Hepatocyte (in vitro differentiated cells): ENCODE results near the gene MYRIP. TPM values are rescaled to one million over a fixed set of nuclear protein-coding genes. Genes with fewer than 3 reads are reported as not detected.

Source experiments
- DNase-seq: peaks from one replicate; pipeline ENCODE4 v3.0.0-alpha.2; 2016; ENCODE audit warnings: low spot score
- H2AFZ ChIP-seq: fragments of 200-600 bp; sonication (generic); 2 replicates; pipeline ENCODE4 v1.6.0; 2016; ENCODE audit warnings: antibody characterized with exemption, mild to moderate bottlenecking
- H3K27ac ChIP-seq: fragments of 200-600 bp; sonication (generic); 2 replicates; pipeline ENCODE4 v1.5.1; 2016; ENCODE audit warnings: mild to moderate bottlenecking
- H3K27me3 ChIP-seq: fragments of 200-600 bp; sonication (generic); 2 replicates; pipeline ENCODE4 v1.6.1; 2016
- H3K36me3 ChIP-seq: fragments of 200-600 bp; sonication (generic); replicated peaks from 2 replicates; pipeline ENCODE4 v1.5.1; 2016; ENCODE audit warnings: low read depth; ENCODE audit not compliant: insufficient read depth
- H3K4me1 ChIP-seq: fragments of 200-600 bp; sonication (generic); 2 replicates; pipeline ENCODE4 v1.5.1; 2016; ENCODE audit warnings: mild to moderate bottlenecking, moderate library complexity; ENCODE audit not compliant: insufficient read depth
- H3K4me2 ChIP-seq: fragments of 200-600 bp; sonication (generic); 2 replicates; pipeline ENCODE4 v1.6.0; 2016
- H3K4me3 ChIP-seq: fragments of 200-600 bp; sonication (generic); 2 replicates; pipeline ENCODE4 v1.5.1; 2016; ENCODE audit warnings: mild to moderate bottlenecking
- H3K79me2 ChIP-seq: fragments of 200-600 bp; sonication (generic); 2 replicates; pipeline ENCODE4 v1.6.0; 2017; ENCODE audit warnings: mild to moderate bottlenecking
- H3K9me2 ChIP-seq: fragments of 200-600 bp; sonication (generic); replicated peaks from 2 replicates; pipeline ENCODE4 v1.6.0; 2017; ENCODE audit warnings: mild to moderate bottlenecking; ENCODE audit not compliant: insufficient read depth
- H3K9me3 ChIP-seq: fragments of 200-600 bp; sonication (generic); 2 replicates; pipeline ENCODE4 v1.5.1; 2016; ENCODE audit warnings: low read depth, mild to moderate bottlenecking
- H4K20me1 ChIP-seq: fragments of 200-600 bp; sonication (generic); 2 replicates; pipeline ENCODE4 v1.6.0; 2016; ENCODE audit warnings: mild to moderate bottlenecking; ENCODE audit not compliant: insufficient read depth, poor library complexity, severe bottlenecking
- EZH2 ChIP-seq: fragments of 200-600 bp; sonication (generic); IDR thresholded peaks from 2 replicates; pipeline ENCODE4 v1.6.1; 2016; ENCODE audit warnings: antibody characterized with exemption, mild to moderate bottlenecking, borderline replicate concordance
- EZH2phosphoT487 ChIP-seq: fragments of 200-600 bp; sonication (generic); IDR thresholded peaks from one replicate; pipeline ENCODE4 v1.6.1; 2018; ENCODE audit warnings: antibody characterized with exemption, mild to moderate bottlenecking, low read depth, moderate library complexity; ENCODE audit not compliant: unreplicated experiment, severe bottlenecking
- WGBS: methylation state at CpG from one replicate; pipeline ENCODE4 v1.1.6; 2016; ENCODE audit warnings: low lambda C conversion rate; ENCODE audit errors: missing lambda C conversion rate; 5-methylcytosine and 5-hydroxymethylcytosine counted together
- polyA plus RNA-seq: library from polyadenylated mRNA; unstranded; fragments of >200 nt; fragmentation: Nextera tagmentation; extraction: Ambion mirVana; gene quantifications from 2 replicates; pipeline ENCODE4 v1.2.1, GENCODE V29; 2016
- total RNA-seq: library from RNA; depleted of rRNA; stranded (reverse); fragments of >200 nt; gene quantifications from 2 replicates; pipeline ENCODE4 v1.2.3, GENCODE V29; 2014
- TF ChIP-seq, protein P1 (sequence below): fragments of 200-600 bp; sonication (generic); IDR thresholded peaks from 2 replicates; pipeline ENCODE4 v1.5.1; 2016; ENCODE audit warnings: antibody characterized with exemption, mild to moderate bottlenecking; ENCODE audit not compliant: poor library complexity

MYRIP gene
- total and polyA plus RNA-seq, 2 experiments from 2014 or later = 0.57 TPM; not detected in 1

DNA sequence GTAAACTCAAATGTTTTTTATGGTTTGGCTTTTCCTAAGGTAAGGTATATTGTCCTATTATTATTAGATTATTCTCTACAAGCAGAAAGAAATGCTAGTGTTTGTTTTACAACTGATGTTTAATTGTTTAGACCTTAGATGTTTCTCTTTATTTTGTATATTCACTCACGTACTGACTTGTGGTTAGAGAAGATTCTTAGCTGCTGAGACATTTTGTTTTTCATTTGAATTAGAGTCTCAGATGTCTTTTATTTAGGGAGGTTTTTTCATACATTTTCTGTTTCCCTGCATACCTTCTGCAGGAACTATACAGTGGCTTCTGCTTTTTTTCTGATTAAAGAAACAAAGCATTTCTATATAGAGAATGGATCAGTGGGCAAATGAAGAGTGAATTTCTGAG is 110.9 kb downstream of the MYRIP start:
- DNase-seq = no peak
- no peak overlapping the region for H3K4me3 ChIP-seq
- H3K4me1 ChIP-seq = peaks cover 4% of the 10 kb centered on the region
- no peaks in the 10 kb centered on the region for H4K20me1 ChIP-seq
- WGBS = 62% methylated on average over 1 of the region's 1 CpG
- no peaks in the 10 kb centered on the region for H3K9me3 ChIP-seq
- H3K36me3 ChIP-seq = no peaks in the 10 kb centered on the region
- no peaks in the 10 kb centered on the region for H3K79me2 ChIP-seq
- no peak overlapping the region for H2AFZ ChIP-seq
- no peak overlapping the region for H3K4me2 ChIP-seq
- H3K9me2 ChIP-seq = no peaks in the 10 kb centered on the region
- H3K27ac ChIP-seq = no peak overlapping the region
- H3K27me3 ChIP-seq = no peaks in the 10 kb centered on the region
- TF ChIP-seq EZH2phosphoT487 = no peak
- no peak for TF ChIP-seq EZH2
- TF ChIP-seq, protein P1, sequence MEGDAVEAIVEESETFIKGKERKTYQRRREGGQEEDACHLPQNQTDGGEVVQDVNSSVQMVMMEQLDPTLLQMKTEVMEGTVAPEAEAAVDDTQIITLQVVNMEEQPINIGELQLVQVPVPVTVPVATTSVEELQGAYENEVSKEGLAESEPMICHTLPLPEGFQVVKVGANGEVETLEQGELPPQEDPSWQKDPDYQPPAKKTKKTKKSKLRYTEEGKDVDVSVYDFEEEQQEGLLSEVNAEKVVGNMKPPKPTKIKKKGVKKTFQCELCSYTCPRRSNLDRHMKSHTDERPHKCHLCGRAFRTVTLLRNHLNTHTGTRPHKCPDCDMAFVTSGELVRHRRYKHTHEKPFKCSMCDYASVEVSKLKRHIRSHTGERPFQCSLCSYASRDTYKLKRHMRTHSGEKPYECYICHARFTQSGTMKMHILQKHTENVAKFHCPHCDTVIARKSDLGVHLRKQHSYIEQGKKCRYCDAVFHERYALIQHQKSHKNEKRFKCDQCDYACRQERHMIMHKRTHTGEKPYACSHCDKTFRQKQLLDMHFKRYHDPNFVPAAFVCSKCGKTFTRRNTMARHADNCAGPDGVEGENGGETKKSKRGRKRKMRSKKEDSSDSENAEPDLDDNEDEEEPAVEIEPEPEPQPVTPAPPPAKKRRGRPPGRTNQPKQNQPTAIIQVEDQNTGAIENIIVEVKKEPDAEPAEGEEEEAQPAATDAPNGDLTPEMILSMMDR = no peak

DNA sequence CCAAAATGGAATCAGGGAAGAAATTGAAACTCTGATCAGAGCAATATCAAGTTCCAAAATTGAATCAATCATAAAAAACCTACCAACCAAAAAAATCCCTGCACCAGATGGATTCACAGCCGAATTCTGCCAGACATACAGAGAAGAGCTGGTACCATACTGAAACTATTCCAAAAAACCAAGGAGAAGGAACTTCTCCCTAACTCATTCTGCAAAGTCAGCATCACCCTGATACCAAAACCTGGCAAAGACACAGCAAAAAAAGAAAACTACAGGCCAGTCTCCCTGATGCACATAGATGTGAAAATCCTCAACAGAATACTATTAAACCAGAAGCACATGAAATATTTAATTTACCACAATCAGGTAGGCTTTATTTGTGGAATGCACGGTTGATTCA is 118.1 kb downstream of the MYRIP start:
- H3K79me2 ChIP-seq = no peaks in the 10 kb centered on the region
- H3K9me2 ChIP-seq = no peaks in the 10 kb centered on the region
- no peak overlapping the region for H3K27ac ChIP-seq
- H2AFZ ChIP-seq = no peak overlapping the region
- no peak overlapping the region for H3K4me3 ChIP-seq
- 85% methylated on average over 2 of the region's 2 CpGs for WGBS
- H3K4me1 ChIP-seq = no peaks in the 10 kb centered on the region
- TF ChIP-seq EZH2 (no peak), EZH2phosphoT487 (no peak)
- TF ChIP-seq, protein P1 = no peak
- H3K27me3 ChIP-seq = no peaks in the 10 kb centered on the region
- no peak for DNase-seq
- H3K4me2 ChIP-seq = no peak overlapping the region
- no peaks in the 10 kb centered on the region for H4K20me1 ChIP-seq
- no peaks in the 10 kb centered on the region for H3K9me3 ChIP-seq
- no peaks in the 10 kb centered on the region for H3K36me3 ChIP-seq

DNA sequence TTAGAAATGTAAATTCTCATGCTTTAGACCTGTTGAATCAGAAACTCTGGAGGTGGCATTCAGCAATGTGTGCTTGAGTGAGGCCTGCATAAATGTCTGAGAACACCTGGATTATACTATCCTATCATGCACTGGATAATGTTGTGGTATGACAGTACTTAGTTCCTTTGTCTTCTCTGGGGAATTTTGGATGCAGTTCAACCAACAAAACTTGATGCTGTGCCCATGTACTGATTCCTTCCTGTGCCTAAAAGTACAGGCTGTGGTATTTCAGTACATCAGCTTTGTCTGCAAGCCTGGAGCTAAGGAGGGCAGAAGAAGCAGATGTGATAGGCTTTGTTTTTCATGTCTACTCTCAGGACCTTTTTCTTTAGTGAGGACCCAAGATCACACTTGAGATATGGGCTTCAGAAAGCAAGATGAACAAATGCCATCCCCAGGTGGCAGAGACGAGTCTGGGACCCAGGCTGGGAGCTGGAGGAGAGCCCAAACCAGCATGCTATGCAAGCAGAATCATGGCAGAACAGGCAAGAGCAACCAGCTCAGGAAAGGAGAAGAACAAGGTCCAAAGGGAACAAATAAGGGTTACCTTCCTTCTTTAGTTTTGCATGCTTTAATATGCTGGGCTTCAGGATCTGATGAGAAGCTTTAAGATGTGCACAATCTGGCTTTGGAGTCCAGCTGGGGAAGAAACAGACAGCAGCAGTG is 124.7 kb downstream of the MYRIP start:
- H3K4me1 ChIP-seq = no peaks in the 10 kb centered on the region
- H3K27me3 ChIP-seq = no peaks in the 10 kb centered on the region
- no peak overlapping the region for H3K4me3 ChIP-seq
- no peak overlapping the region for H3K4me2 ChIP-seq
- no peaks in the 10 kb centered on the region for H3K9me3 ChIP-seq
- H3K9me2 ChIP-seq = no peaks in the 10 kb centered on the region
- DNase-seq = no peak
- TF ChIP-seq, protein P1 = no peak
- TF ChIP-seq EZH2phosphoT487 (no peak), EZH2 (no peak)
- no peaks in the 10 kb centered on the region for H3K79me2 ChIP-seq
- no peaks in the 10 kb centered on the region for H4K20me1 ChIP-seq
- H3K36me3 ChIP-seq = no peaks in the 10 kb centered on the region
- 84% methylated on average over 1 of the region's 1 CpG for WGBS
- no peak overlapping the region for H2AFZ ChIP-seq
- no peak overlapping the region for H3K27ac ChIP-seq

DNA sequence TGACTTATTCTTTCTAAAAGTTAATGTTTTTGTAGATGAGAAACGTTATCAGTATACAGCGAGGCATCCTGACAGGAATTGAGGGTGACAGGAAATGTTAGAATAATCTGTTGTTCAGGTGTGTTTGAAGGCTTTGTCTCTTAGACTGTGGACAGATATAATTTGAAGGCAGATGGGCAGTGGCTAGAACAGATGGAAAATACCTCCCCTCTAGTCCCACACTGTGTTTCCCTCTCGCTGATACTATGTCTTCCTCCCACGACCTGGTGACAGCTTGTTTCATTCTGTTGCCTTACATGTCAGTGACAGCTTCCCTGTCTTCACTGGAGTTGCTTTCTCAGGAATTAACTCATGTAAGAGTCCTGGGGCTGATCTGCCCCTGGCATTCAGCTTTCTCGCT is 125.3 kb downstream of the MYRIP start:
- Histone ChIP-seq H3K27me3 (no peaks in the 10 kb centered on the region), H3K9me2 (no peaks in the 10 kb centered on the region), H3K4me1 (no peaks in the 10 kb centered on the region), H3K9me3 (no peaks in the 10 kb centered on the region), H4K20me1 (no peaks in the 10 kb centered on the region), H3K79me2 (no peaks in the 10 kb centered on the region), H3K36me3 (no peaks in the 10 kb centered on the region), H2AFZ (no peak overlapping the region), H3K4me2 (no peak overlapping the region), H3K4me3 (no peak overlapping the region), H3K27ac (no peak overlapping the region)
- WGBS = 78% methylated on average over 5 of the region's 5 CpGs
- no peak for DNase-seq
- TF ChIP-seq EZH2phosphoT487 (no peak), EZH2 (no peak)
- TF ChIP-seq, protein P1 = no peak
